ENCODE measurements around the gene TSPAN17.
A peak's percentile ranks its signal among the peaks of the same experiment; 100 is the strongest.
"Not testable (repeated sequence)": the region's sequence is repeated elsewhere in the genome, so short reads cannot be mapped to it uniquely, and the experiment has no call there.

TSPAN17 gene, protein sequence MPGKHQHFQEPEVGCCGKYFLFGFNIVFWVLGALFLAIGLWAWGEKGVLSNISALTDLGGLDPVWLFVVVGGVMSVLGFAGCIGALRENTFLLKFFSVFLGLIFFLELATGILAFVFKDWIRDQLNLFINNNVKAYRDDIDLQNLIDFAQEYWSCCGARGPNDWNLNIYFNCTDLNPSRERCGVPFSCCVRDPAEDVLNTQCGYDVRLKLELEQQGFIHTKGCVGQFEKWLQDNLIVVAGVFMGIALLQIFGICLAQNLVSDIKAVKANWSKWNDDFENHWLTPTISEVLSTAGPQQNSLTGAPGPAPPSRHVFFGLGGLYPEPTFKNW

DNA sequence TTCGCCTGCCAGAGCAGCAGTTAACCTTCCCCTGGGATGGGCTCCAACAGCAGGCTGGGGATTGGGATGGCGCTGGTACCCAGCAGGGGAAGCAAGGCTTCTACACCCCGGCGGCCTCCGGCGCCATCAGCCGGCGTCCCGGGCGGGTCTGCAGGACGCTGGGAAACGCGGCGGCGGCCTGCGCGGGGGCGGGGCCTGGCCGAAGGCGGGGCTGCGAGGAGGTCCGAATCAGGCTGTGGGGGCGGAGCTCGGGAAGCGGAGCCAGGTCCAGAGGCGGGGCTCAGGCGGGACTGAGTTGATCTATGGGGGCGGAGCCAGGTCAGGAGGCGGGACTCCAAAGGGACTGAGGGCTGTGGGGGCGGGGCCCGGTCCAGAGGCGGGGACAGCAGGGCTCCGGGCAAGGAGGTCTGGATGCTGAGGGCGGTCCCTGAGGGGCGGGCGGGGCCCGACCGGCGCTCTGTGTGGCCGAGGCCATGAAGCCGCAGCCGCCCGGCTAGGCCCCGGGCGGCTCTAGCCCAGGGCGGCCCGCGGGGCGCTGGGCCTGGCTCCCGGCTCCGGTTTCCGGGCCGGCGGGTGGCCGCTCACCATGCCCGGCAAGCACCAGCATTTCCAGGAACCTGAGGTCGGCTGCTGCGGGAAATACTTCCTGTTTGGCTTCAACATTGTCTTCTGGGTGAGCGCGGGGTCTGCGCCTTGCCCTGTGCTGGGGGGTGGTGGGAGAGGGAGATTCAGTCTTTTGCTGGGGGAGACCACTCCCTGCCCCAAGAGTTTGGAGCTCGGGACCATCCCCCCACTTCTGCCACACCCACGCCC lies at the start of gene TSPAN17:
Gene TSPAN17 (plus strand): TSS at position 455 of the 813 bp plus-strand sequence. CDS start 132 bp downstream, at position 587.
- Mint-ChIP-seq H3K4me1 (peaks cover 50% of the 10 kb centered on the region), H3K9me3 (no peaks in the 10 kb centered on the region), H3K4me3 (peak within 1 kb of the TSS; percentile 73), H3K27ac (ENCODE audit: low read depth) (peak within 1 kb of the TSS; percentile 88), H3K36me3 (ENCODE audit: insufficient read depth) (peaks cover 4% of the 10 kb centered on the region), H3K27me3 (no peaks in the 10 kb centered on the region)
- DNase-seq (ENCODE audit: low spot score in 2 of 2) (peak; percentile 94 to 98), ATAC-seq (replicated peaks; ENCODE audit: extremely low read depth, poor library complexity, severe bottlenecking) (peak; percentile 76)

DNA sequence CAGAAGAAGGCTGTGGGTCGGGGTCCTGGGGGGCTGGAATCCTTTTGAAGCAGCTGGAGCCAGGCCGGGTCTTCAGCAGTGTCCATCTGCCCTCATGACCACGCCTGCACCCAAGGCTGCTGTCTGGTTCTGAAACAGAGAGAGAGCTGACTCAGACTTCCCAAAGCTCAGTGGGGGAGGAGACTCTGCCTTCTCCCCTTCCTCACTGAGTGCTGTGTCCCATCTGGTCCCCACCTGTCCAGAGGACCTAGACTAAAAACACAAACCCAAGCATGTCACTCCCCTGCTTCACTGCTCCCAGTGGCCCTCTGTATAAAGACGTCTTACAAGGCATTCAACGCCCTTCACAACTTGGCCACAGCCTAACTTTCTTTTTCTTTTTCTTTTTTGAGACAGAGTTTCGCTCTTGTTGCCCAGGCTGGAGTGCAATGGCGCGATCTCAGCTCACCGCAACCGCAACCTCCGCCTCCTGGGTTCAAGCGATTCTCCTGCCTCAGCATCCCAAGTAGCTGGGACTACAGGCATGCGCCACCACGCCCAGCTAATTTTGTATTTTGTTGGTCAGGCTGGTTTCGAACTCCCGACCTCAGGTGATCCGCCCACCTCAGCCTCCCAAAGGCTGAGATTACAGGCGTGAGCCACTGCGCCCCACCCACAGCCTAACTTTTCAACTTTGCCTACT lies 47.4 kb upstream of the TSPAN17 start:
- not testable (repeated sequence) for DNase-seq (ENCODE audit: low spot score in 2 of 2); ATAC-seq (replicated peaks; ENCODE audit: extremely low read depth, poor library complexity, severe bottlenecking); H3K4me3 Mint-ChIP-seq; H3K4me1 Mint-ChIP-seq; H3K36me3 Mint-ChIP-seq (ENCODE audit: insufficient read depth); H3K27me3 Mint-ChIP-seq; H3K27ac Mint-ChIP-seq (ENCODE audit: low read depth); H3K9me3 Mint-ChIP-seq

DNA sequence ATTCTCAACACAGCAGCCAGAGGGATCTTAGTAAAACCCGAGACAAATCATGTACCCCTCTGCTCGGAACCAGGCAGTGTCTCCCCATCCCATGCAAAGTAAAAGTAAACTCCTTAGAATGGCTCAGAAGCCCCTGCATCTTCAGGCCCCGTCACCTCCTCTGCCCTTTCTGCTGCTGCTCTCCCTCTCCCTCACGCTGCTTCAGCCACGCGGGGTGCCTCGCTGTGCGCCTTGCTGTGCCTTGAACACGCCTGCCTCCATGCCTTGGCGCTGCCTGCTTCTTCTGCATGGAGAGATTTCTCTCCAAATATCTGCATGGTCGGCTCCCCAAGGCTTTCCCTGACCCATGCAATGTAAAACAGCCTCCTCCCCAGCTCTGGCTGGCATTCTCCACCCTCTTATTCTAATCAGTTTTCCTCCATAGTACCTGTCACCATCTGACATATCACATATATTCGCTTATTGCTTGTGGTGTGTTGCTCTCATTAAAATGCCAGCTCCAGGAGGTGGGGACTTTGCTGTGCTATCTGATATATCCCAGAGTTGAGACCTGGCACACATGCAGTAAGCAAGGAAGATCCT lies 45.3 kb upstream of the TSPAN17 start:
- ATAC-seq (replicated peaks; ENCODE audit: extremely low read depth, poor library complexity, severe bottlenecking) (no peak), DNase-seq (ENCODE audit: low spot score in 2 of 2) (no peak)
- H3K36me3 Mint-ChIP-seq (ENCODE audit: insufficient read depth): peaks cover 2% of the 10 kb centered on the region
- no peak overlapping the region for H3K27ac Mint-ChIP-seq (ENCODE audit: low read depth)
- no peak overlapping the region for H3K4me3 Mint-ChIP-seq
- no peaks in the 10 kb centered on the region for H3K4me1 Mint-ChIP-seq
- H3K27me3 Mint-ChIP-seq: no peaks in the 10 kb centered on the region
- H3K9me3 Mint-ChIP-seq: no peaks in the 10 kb centered on the region

DNA sequence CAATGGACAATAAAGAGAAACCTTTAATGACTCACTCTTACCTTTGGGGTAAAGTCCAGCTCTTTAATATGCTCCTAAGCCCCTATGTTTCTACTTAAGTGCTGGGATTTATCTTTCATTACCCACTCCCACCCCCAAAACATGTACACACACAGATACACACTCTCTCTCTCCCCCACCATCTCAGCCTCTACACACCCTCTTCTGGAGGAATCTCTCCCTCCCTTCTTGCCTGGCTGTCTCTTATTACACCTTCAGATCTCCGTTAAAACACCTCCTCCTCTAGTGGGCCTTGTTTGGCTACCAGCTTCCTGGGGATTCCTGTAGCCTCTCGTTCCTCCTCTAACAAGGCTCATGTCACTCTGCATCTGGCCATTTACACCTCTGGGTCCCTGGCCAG lies 44.2 kb upstream of the TSPAN17 start:
- ATAC-seq (replicated peaks; ENCODE audit: extremely low read depth, poor library complexity, severe bottlenecking) (no peak), DNase-seq (ENCODE audit: low spot score in 2 of 2) (no peak)
- no peak overlapping the region for H3K27ac Mint-ChIP-seq (ENCODE audit: low read depth)
- H3K27me3 Mint-ChIP-seq: no peaks in the 10 kb centered on the region
- H3K9me3 Mint-ChIP-seq: no peaks in the 10 kb centered on the region
- H3K4me3 Mint-ChIP-seq: no peak overlapping the region
- peaks cover 2% of the 10 kb centered on the region for H3K36me3 Mint-ChIP-seq (ENCODE audit: insufficient read depth)
- H3K4me1 Mint-ChIP-seq: no peaks in the 10 kb centered on the region

DNA sequence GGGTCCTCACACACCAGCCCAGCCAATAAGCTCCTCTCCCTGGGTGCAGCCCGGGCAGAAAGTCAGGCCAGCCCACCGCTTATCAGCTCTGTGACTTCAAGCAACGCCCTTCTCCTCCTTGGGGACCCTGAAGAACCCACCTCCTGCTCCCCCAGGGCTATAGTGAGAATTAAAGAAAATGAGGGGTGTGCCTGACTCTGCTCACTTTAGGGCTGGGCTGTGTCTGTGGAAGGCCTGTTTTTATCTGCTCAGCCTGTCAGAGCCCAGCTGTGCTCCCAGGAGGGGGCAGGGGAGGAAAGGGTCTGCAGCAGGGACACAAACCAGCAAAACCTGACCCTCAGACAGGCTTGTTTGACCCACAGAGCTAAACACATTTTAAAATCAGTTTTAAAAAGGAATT lies 41.3 kb upstream of the TSPAN17 start:
- H3K4me1 Mint-ChIP-seq: peaks cover 9% of the 10 kb centered on the region
- H3K36me3 Mint-ChIP-seq (ENCODE audit: insufficient read depth): peaks cover 2% of the 10 kb centered on the region

DNA sequence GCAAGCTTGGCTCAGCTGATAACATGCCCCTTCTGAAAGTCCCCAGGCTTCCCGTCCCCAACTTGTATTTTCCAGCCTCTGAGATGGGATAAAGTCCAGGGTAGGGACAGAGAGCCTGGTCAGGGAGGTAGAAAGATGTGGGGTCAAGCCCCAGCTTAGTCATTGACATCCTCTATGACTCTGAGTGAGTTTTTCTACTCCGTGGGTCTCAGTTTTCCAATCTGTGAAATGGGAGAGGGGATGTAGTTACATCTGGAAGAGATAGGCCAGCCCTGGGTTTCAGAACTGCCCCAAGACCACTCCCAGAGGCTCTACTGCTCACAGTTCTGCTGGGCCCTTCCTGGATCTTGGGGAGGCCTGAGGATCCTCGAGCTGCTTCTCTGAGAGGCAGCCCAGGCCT lies 40.4 kb upstream of the TSPAN17 start:
- Mint-ChIP-seq H3K36me3 (ENCODE audit: insufficient read depth) (peaks cover 4% of the 10 kb centered on the region), H3K27me3 (peaks cover 17% of the 10 kb centered on the region), H3K4me3 (no peak overlapping the region), H3K27ac (ENCODE audit: low read depth) (no peak overlapping the region), H3K9me3 (no peaks in the 10 kb centered on the region), H3K4me1 (peaks cover 9% of the 10 kb centered on the region)
- DNase-seq (ENCODE audit: low spot score in 2 of 2) (no peak), ATAC-seq (replicated peaks; ENCODE audit: extremely low read depth, poor library complexity, severe bottlenecking) (no peak)

More for the DNA sequence above, 41.3 kb upstream of the TSPAN17 start:
- DNase-seq (ENCODE audit: low spot score in 2 of 2): no peak
- Mint-ChIP-seq H3K27ac (ENCODE audit: low read depth) (no peak overlapping the region), H3K9me3 (no peaks in the 10 kb centered on the region), H3K27me3 (peaks cover 9% of the 10 kb centered on the region), H3K4me3 (no peak overlapping the region)
- no peak for ATAC-seq (replicated peaks; ENCODE audit: extremely low read depth, poor library complexity, severe bottlenecking)

DNA sequence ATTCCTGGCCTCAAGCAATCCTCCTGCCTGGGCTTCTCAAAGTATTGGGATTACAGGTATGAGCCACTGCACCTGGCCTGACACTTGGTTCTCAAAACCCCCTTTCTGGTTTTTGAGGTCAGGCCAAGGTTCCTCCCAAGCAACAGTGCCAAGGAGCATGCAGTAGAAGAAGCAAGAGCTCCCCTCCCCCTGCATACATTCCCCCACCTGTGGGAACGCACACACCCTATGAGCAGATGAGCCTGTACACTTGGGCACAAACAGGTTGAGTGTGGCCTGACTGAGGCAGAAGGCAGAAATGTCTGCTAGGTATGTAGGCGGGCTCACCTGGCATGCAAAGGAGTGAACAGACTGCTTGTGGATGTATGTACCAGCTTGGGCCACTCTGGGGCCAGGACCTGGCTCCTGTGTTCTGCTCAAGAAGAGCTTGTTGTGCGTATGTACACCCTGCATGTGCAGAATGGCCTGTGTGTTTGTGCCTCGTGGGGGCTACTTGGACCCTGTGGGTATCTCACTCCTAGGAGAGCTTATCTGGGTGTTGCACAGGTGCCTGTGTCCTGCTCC lies 39.1 kb upstream of the TSPAN17 start:
- ATAC-seq (replicated peaks; ENCODE audit: extremely low read depth, poor library complexity, severe bottlenecking): no peak
- H3K4me3 Mint-ChIP-seq: peak overlapping the region; percentile 85
- peaks cover 28% of the 10 kb centered on the region for H3K27me3 Mint-ChIP-seq
- peaks cover 9% of the 10 kb centered on the region for H3K4me1 Mint-ChIP-seq
- H3K9me3 Mint-ChIP-seq: no peaks in the 10 kb centered on the region
- peaks cover 2% of the 10 kb centered on the region for H3K36me3 Mint-ChIP-seq (ENCODE audit: insufficient read depth)
- no peak overlapping the region for H3K27ac Mint-ChIP-seq (ENCODE audit: low read depth)
- no peak for DNase-seq (ENCODE audit: low spot score in 2 of 2)

DNA sequence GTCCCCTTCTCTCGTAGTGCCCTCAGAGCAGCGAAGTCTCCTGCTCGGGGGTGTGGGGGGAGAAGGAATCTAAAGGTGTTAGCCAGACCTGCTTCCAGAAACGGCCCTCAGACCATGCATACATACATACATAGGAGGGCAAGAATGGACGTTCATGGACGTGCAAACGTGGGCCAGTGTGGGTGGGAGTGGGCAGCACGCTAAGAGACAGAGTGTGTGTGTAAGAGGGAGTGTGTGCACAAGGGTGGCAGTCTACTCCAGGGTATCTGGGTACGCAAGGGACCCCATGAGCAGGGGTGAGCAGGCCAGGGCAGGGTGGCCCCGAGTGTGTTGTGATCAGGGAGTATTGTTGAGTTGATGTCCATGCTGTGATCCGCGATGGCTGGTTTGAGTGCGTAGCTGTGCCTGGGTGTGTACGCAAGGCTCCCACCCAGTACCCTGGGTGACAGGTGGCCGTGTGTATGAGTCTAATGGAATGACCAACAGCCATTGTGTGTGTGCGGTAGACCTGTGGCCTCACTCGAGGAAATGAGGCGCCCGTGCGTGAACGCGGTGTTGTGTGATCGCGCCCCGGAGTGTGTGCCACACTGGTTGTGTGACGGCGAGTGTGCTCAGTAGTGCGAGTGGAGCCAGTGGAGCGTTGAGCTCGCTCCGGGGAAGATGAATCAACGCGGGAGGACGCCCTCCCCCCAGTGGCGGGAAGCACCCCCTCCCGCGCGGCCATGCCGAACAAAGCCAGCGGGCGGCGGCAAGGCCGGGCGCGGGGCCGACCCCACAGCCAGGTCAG lies 38.2 kb upstream of the TSPAN17 start:
- no peak for DNase-seq (ENCODE audit: low spot score in 2 of 2)
- H3K27me3 Mint-ChIP-seq: peaks cover 28% of the 10 kb centered on the region
- ATAC-seq (replicated peaks; ENCODE audit: extremely low read depth, poor library complexity, severe bottlenecking): no peak
- H3K27ac Mint-ChIP-seq (ENCODE audit: low read depth): peak overlapping the region; percentile 52
- H3K4me3 Mint-ChIP-seq: peak overlapping the region; percentile 85
- no peaks in the 10 kb centered on the region for H3K9me3 Mint-ChIP-seq
- H3K36me3 Mint-ChIP-seq (ENCODE audit: insufficient read depth): peaks cover 2% of the 10 kb centered on the region
- peaks cover 9% of the 10 kb centered on the region for H3K4me1 Mint-ChIP-seq

DNA sequence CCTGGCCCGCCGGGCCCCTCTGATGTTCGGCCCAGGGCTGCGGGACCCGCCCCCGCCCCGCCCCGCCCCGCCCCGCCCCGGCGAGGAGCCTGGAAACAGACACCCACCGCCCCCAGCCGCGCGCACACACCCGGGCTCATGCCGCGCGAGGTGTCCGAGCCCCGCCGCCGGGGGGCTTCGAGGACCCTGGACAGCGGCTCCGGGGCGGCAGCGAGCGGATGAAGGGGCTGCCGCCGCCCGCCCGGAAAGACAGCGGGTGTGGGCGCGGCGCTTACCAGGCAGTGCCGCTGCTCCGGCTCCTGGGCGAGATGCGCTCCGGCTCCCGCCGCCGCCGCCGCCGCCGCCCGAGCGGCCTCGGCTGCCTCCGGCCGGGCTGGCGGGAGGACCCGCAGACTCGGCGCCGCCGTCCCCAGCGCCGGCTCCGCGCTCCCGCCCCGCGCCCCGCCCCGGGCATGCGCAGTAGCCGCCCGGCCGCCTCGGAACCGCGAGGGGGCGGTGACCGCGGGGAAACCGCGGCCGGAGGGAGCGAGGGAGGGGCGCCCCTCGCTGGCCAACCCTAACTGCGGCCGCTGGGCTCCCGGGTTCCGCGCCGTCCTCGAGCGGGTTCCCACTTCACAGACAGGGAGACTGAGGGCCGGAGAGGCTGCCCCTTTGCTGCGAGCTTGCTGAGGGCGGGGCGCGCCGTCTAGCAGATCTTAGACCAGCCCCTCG lies 37.4 kb upstream of the TSPAN17 start, which contains the start of gene GPRIN1:
Gene GPRIN1 (minus strand): TSS at position 433 of the 711 bp plus-strand sequence. CDS start 10,322 bp downstream, outside the sequence.
- H3K36me3 Mint-ChIP-seq (ENCODE audit: insufficient read depth): peaks cover 2% of the 10 kb centered on the region
- peaks cover 29% of the 10 kb centered on the region for H3K27me3 Mint-ChIP-seq
- H3K4me1 Mint-ChIP-seq: peaks cover 9% of the 10 kb centered on the region
- peak within 1 kb of the TSS; percentile 52 for H3K27ac Mint-ChIP-seq (ENCODE audit: low read depth)
- peak within 1 kb of the TSS; percentile 85 for H3K4me3 Mint-ChIP-seq
- DNase-seq (ENCODE audit: low spot score in 2 of 2): peak in 1 of 2 donors; percentile 28
- ATAC-seq (replicated peaks; ENCODE audit: extremely low read depth, poor library complexity, severe bottlenecking): peak; percentile 75
- no peaks in the 10 kb centered on the region for H3K9me3 Mint-ChIP-seq

DNA sequence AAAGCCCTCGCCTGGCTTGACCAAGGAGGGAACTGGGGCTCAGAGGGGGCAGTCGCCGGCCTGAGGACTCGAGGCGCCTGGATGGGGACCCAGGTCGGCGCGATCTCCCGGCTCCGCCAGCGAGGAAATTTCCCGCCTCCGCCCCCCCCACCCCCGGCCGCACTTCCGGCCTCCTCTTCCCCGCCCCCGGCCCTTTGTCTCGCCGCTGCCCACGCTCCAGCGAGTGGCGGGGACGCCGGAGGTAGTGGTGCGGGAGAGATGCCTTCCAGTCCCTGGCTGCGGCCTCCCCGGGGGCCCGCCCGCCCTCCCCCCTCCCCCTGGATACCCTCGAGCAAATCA lies 36.9 kb upstream of the TSPAN17 start:
- no peak for ATAC-seq (replicated peaks; ENCODE audit: extremely low read depth, poor library complexity, severe bottlenecking)
- no peak for DNase-seq (ENCODE audit: low spot score in 2 of 2)
- Mint-ChIP-seq H3K36me3 (ENCODE audit: insufficient read depth) (peaks cover 2% of the 10 kb centered on the region), H3K27me3 (peaks cover 34% of the 10 kb centered on the region), H3K4me1 (peaks cover 9% of the 10 kb centered on the region), H3K4me3 (peak overlapping the region; percentile 73), H3K9me3 (no peaks in the 10 kb centered on the region), H3K27ac (ENCODE audit: low read depth) (no peak overlapping the region)

DNA sequence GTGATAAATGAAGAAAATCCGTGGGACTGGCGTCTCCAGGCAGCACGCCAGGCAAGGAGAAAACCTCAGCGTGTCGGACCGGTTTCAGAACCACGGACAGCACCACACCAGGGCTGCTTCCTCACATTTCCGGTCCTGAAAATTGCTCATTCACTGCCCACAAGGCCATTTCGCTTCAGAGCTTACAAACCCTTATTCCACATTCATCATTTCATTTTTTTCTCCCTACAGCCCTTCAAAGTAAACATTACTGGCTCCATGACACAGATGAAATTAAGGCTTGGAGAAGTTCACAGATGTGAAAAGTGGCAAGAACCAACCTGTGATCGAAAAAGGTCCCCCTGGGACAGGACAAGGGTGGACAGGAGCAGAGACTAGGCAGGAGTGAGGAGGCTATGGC lies 35.8 kb upstream of the TSPAN17 start:
- peaks cover 9% of the 10 kb centered on the region for H3K4me1 Mint-ChIP-seq
- no peak for DNase-seq (ENCODE audit: low spot score in 2 of 2)
- H3K9me3 Mint-ChIP-seq: no peaks in the 10 kb centered on the region
- ATAC-seq (replicated peaks; ENCODE audit: extremely low read depth, poor library complexity, severe bottlenecking): no peak
- peaks cover 2% of the 10 kb centered on the region for H3K36me3 Mint-ChIP-seq (ENCODE audit: insufficient read depth)
- H3K27me3 Mint-ChIP-seq: peaks cover 44% of the 10 kb centered on the region
- H3K27ac Mint-ChIP-seq (ENCODE audit: low read depth): no peak overlapping the region
- H3K4me3 Mint-ChIP-seq: no peak overlapping the region
